ENCODE results near the gene ABCC4. TPM values are rescaled to one million over a fixed set of nuclear protein-coding genes. Genes with fewer than 3 reads are reported as not detected.

Gene ABCC4
- total RNA-seq, 5 donors from 2014 or later (not counting 1 experiment from before 2014, with no cell fraction given), result 8.9 to 12.5 (median 9.5) TPM

- no peaks in the 10 kb centered on the region for H3K4me1 Mint-ChIP-seq
- ATAC-seq (replicated peaks in 1 of 4), result no peak
Measured at GRCh38 chr13:95319551-95320274, 18.5 kb upstream of the ABCC4 start.

GRCh38 chr13:95317039-95317989 lies 16.1 kb upstream of the ABCC4 start:
- H3K4me1 Mint-ChIP-seq, result no peaks in the 10 kb centered on the region
- no peak overlapping the region for H3K4me3 Mint-ChIP-seq
- H3K9me3 Mint-ChIP-seq, result no peaks in the 10 kb centered on the region
- Histone ChIP-seq H3K27ac (ENCODE audit: low read length) (no peak overlapping the region), H3K4me1 (ENCODE audit: control insufficient read depth in 1 of 2, extremely low read depth in 1 of 2, insufficient read depth in 2 of 2, low read length in 2 of 2) (no peaks in the 10 kb centered on the region), H3K4me3 (ENCODE audit: control insufficient read depth in 1 of 2, extremely low read depth in 1 of 2, low read length in 1 of 2) (no peak overlapping the region), H3K27me3 (replicated peaks in 1 of 2; ENCODE audit: control insufficient read depth in 2 of 2, extremely low read depth in 1 of 2, insufficient read depth in 2 of 2, low read length in 1 of 2) (peaks cover 0 to 11% of the 10 kb centered on the region in 2 experiments), H3K36me3 (ENCODE audit: control insufficient read depth in 2 of 2, extremely low read depth in 1 of 2, insufficient read depth in 1 of 2, low read length in 1 of 2) (no peaks in the 10 kb centered on the region), H3K9me3 (no peaks in the 10 kb centered on the region)
- no peaks in the 10 kb centered on the region for H3K36me3 Mint-ChIP-seq
- DNase-seq (no peak), ATAC-seq (replicated peaks in 1 of 4) (no peak)
- ChIA-PET POLR2A (no interaction called here), CTCF (no interaction called here)
- WGBS (ENCODE audit: insufficient coverage), result no CpG with 5 or more reads among the region's 12 CpGs
- H3K27ac Mint-ChIP-seq, result no peak overlapping the region
- peaks cover 1 to 11% of the 10 kb centered on the region in 2 donors for H3K27me3 Mint-ChIP-seq

More at GRCh38 chr13:95319551-95320274, 18.5 kb upstream of the ABCC4 start:
- H3K9me3 ChIP-seq, result no peaks in the 10 kb centered on the region
- H3K9me3 Mint-ChIP-seq, result no peaks in the 10 kb centered on the region
- H3K4me3 ChIP-seq (ENCODE audit: control insufficient read depth in 1 of 2, extremely low read depth in 1 of 2, low read length in 1 of 2), result no peak overlapping the region
- ChIA-PET CTCF (no interaction called here), POLR2A (no interaction called here)
- H3K27me3 Mint-ChIP-seq, result peaks cover 0 to 11% of the 10 kb centered on the region in 2 donors
- no CpG with 5 or more reads among the region's 9 CpGs for WGBS (ENCODE audit: insufficient coverage)
- no peak overlapping the region for H3K27ac ChIP-seq (ENCODE audit: low read length)
- no peaks in the 10 kb centered on the region for H3K4me1 ChIP-seq (ENCODE audit: control insufficient read depth in 1 of 2, extremely low read depth in 1 of 2, insufficient read depth in 2 of 2, low read length in 2 of 2)
- no peaks in the 10 kb centered on the region for H3K36me3 Mint-ChIP-seq
- no peaks in the 10 kb centered on the region for H3K36me3 ChIP-seq (ENCODE audit: control insufficient read depth in 2 of 2, extremely low read depth in 1 of 2, insufficient read depth in 1 of 2, low read length in 1 of 2)
- no peak for DNase-seq
- H3K27me3 ChIP-seq (replicated peaks in 1 of 2; ENCODE audit: control insufficient read depth in 2 of 2, extremely low read depth in 1 of 2, insufficient read depth in 2 of 2, low read length in 1 of 2), result peaks cover 0 to 3% of the 10 kb centered on the region in 2 experiments
- no peak overlapping the region for H3K27ac Mint-ChIP-seq
- no peak overlapping the region for H3K4me3 Mint-ChIP-seq

- CTCF ChIA-PET, result interaction anchor here (0.6 to 0.7 kb wide), 2 partner anchors 17 to 388 kb away, joined by 3 read pairs; no protein-coding TSS in a partner anchor
- Mint-ChIP-seq H3K27me3 (peaks cover 13 to 18% of the 10 kb centered on the region in 2 donors), H3K9me3 (no peaks in the 10 kb centered on the region), H3K36me3 (no peaks in the 10 kb centered on the region), H3K4me1 (no peaks in the 10 kb centered on the region), H3K4me3 (no peak overlapping the region), H3K27ac (no peak overlapping the region)
- no CpG with 5 or more reads among the region's 3 CpGs for WGBS (ENCODE audit: insufficient coverage)
- no peaks in the 10 kb centered on the region for H3K4me1 ChIP-seq (ENCODE audit: control insufficient read depth in 1 of 2, extremely low read depth in 1 of 2, insufficient read depth in 2 of 2, low read length in 2 of 2)
- no peak for DNase-seq
- H3K9me3 ChIP-seq, result no peaks in the 10 kb centered on the region
- POLR2A ChIA-PET, result no interaction called here
- no peak for ATAC-seq (replicated peaks in 1 of 4)
- H3K27me3 ChIP-seq (replicated peaks in 1 of 2; ENCODE audit: control insufficient read depth in 2 of 2, extremely low read depth in 1 of 2, insufficient read depth in 2 of 2, low read length in 1 of 2), result peaks cover 0 to 11% of the 10 kb centered on the region in 2 experiments
- H3K4me3 ChIP-seq (ENCODE audit: control insufficient read depth in 1 of 2, extremely low read depth in 1 of 2, low read length in 1 of 2), result no peak overlapping the region
- no peaks in the 10 kb centered on the region for H3K36me3 ChIP-seq (ENCODE audit: control insufficient read depth in 2 of 2, extremely low read depth in 1 of 2, insufficient read depth in 1 of 2, low read length in 1 of 2)
- H3K27ac ChIP-seq (ENCODE audit: low read length), result no peak overlapping the region
Measured at GRCh38 chr13:95315752-95316151, 14.5 kb upstream of the ABCC4 start.

- Mint-ChIP-seq H3K4me1 (peaks cover 0 to 5% (median 1%) of the 10 kb centered on the region in 3 donors), H3K27ac (no peak overlapping the region), H3K27me3 (peaks cover 12 to 13% of the 10 kb centered on the region in 2 donors), H3K36me3 (no peaks in the 10 kb centered on the region), H3K4me3 (no peak overlapping the region), H3K9me3 (no peaks in the 10 kb centered on the region)
- ChIA-PET CTCF (no interaction called here), POLR2A (no interaction called here)
- 95% methylated on average over 3 of the region's 6 CpGs for WGBS (ENCODE audit: insufficient coverage)
- Histone ChIP-seq H3K36me3 (ENCODE audit: control insufficient read depth in 2 of 2, extremely low read depth in 1 of 2, insufficient read depth in 1 of 2, low read length in 1 of 2) (no peaks in the 10 kb centered on the region), H3K27me3 (replicated peaks in 1 of 2; ENCODE audit: control insufficient read depth in 2 of 2, extremely low read depth in 1 of 2, insufficient read depth in 2 of 2, low read length in 1 of 2) (peaks cover 0 to 4% of the 10 kb centered on the region in 2 experiments), H3K9me3 (no peaks in the 10 kb centered on the region), H3K4me3 (ENCODE audit: control insufficient read depth in 1 of 2, extremely low read depth in 1 of 2, low read length in 1 of 2) (no peak overlapping the region), H3K4me1 (ENCODE audit: control insufficient read depth in 1 of 2, extremely low read depth in 1 of 2, insufficient read depth in 2 of 2, low read length in 2 of 2) (no peaks in the 10 kb centered on the region), H3K27ac (ENCODE audit: low read length) (no peak overlapping the region)
- DNase-seq, result no peak
- no peak for ATAC-seq (replicated peaks in 1 of 4)
Measured at GRCh38 chr13:95307507-95307906, 6.3 kb upstream of the ABCC4 start.

GRCh38 chr13:95304453-95304852 lies 3.2 kb upstream of the ABCC4 start:
- no peak overlapping the region for H3K27ac ChIP-seq (ENCODE audit: low read length)
- H3K27me3 ChIP-seq (replicated peaks in 1 of 2; ENCODE audit: control insufficient read depth in 2 of 2, extremely low read depth in 1 of 2, insufficient read depth in 2 of 2, low read length in 1 of 2), result peaks cover 0 to 4% of the 10 kb centered on the region in 2 experiments
- peaks cover 5 to 17% of the 10 kb centered on the region in 2 experiments for H3K4me1 ChIP-seq (ENCODE audit: control insufficient read depth in 1 of 2, extremely low read depth in 1 of 2, insufficient read depth in 2 of 2, low read length in 2 of 2)
- ATAC-seq (replicated peaks in 1 of 4) (no peak), DNase-seq (no peak)
- H3K27ac Mint-ChIP-seq, result no peak overlapping the region
- H3K4me3 Mint-ChIP-seq, result no peak overlapping the region
- ChIA-PET CTCF (interaction anchor here in 1 of 2 donors (0.6 to 0.7 kb wide), 2 partner anchors 74 to 123 kb away, joined by 8 to 9 read pairs; no protein-coding TSS in a partner anchor), POLR2A (no interaction called here)
- no peaks in the 10 kb centered on the region for H3K9me3 ChIP-seq
- peaks cover 18 to 27% (median 22%) of the 10 kb centered on the region in 3 donors for H3K4me1 Mint-ChIP-seq
- no peaks in the 10 kb centered on the region for H3K36me3 Mint-ChIP-seq
- H3K9me3 Mint-ChIP-seq, result no peaks in the 10 kb centered on the region
- no peak overlapping the region for H3K4me3 ChIP-seq (ENCODE audit: control insufficient read depth in 1 of 2, extremely low read depth in 1 of 2, low read length in 1 of 2)
- no peaks in the 10 kb centered on the region for H3K36me3 ChIP-seq (ENCODE audit: control insufficient read depth in 2 of 2, extremely low read depth in 1 of 2, insufficient read depth in 1 of 2, low read length in 1 of 2)
- no CpG with 5 or more reads among the region's 2 CpGs for WGBS (ENCODE audit: insufficient coverage)
- peaks cover 0 to 6% of the 10 kb centered on the region in 2 donors for H3K27me3 Mint-ChIP-seq

- Histone ChIP-seq H3K4me3 (ENCODE audit: control insufficient read depth in 1 of 2, extremely low read depth in 1 of 2, low read length in 1 of 2) (peak overlapping the region; percentile 69 to 96), H3K9me3 (no peaks in the 10 kb centered on the region), H3K36me3 (ENCODE audit: control insufficient read depth in 2 of 2, extremely low read depth in 1 of 2, insufficient read depth in 1 of 2, low read length in 1 of 2) (no peaks in the 10 kb centered on the region), H3K27me3 (replicated peaks in 1 of 2; ENCODE audit: control insufficient read depth in 2 of 2, extremely low read depth in 1 of 2, insufficient read depth in 2 of 2, low read length in 1 of 2) (peaks cover 0 to 4% of the 10 kb centered on the region in 2 experiments), H3K27ac (ENCODE audit: low read length) (no peak overlapping the region), H3K4me1 (ENCODE audit: control insufficient read depth in 1 of 2, extremely low read depth in 1 of 2, insufficient read depth in 2 of 2, low read length in 2 of 2) (peaks cover 5 to 17% of the 10 kb centered on the region in 2 experiments)
- Mint-ChIP-seq H3K36me3 (no peaks in the 10 kb centered on the region), H3K27me3 (peaks cover 0 to 6% of the 10 kb centered on the region in 2 donors), H3K27ac (no peak overlapping the region), H3K9me3 (no peaks in the 10 kb centered on the region), H3K4me3 (peak overlapping the region; percentile 79 to 94 (median 79)), H3K4me1 (peaks cover 26 to 35% (median 31%) of the 10 kb centered on the region in 3 donors)
- peak in 1 of 4 experiments; percentile 5 for ATAC-seq (replicated peaks in 1 of 4)
- DNase-seq, result peak in 3 of 35 experiments; percentile 7 to 19 (median 8)
- ChIA-PET POLR2A (no interaction called here), CTCF (interaction anchor here in 1 of 2 donors (1.5 kb wide), 1 partner anchor 102 kb away, joined by 3 read pairs; no protein-coding TSS in a partner anchor)
- WGBS (ENCODE audit: insufficient coverage), result 26% methylated on average over 11 of the region's 13 CpGs
Measured at GRCh38 chr13:95301968-95302393, 730 bp upstream of the ABCC4 start.

Measured in T-cell (primary cell).